ENCODE measurements around the gene IFT122. TPM values are rescaled to one million over a fixed set of nuclear protein-coding genes. Genes with fewer than 3 reads are reported as not detected.

Gene IFT122
- total RNA-seq, 1 experiment from 2014 or later, result 35.5 TPM

GRCh38 chr3:129518038-129518561 lies 78.1 kb downstream of the IFT122 start:
- no peak for DNase-seq
- H3K4me3 Mint-ChIP-seq (ENCODE audit: low read depth, unreplicated experiment), result no peak overlapping the region
- no peak overlapping the region for H3K27ac Mint-ChIP-seq (ENCODE audit: unreplicated experiment)
- H3K4me1 Mint-ChIP-seq (ENCODE audit: low read depth, unreplicated experiment), result no peaks in the 10 kb centered on the region
- TF ChIP-seq, protein P1, sequence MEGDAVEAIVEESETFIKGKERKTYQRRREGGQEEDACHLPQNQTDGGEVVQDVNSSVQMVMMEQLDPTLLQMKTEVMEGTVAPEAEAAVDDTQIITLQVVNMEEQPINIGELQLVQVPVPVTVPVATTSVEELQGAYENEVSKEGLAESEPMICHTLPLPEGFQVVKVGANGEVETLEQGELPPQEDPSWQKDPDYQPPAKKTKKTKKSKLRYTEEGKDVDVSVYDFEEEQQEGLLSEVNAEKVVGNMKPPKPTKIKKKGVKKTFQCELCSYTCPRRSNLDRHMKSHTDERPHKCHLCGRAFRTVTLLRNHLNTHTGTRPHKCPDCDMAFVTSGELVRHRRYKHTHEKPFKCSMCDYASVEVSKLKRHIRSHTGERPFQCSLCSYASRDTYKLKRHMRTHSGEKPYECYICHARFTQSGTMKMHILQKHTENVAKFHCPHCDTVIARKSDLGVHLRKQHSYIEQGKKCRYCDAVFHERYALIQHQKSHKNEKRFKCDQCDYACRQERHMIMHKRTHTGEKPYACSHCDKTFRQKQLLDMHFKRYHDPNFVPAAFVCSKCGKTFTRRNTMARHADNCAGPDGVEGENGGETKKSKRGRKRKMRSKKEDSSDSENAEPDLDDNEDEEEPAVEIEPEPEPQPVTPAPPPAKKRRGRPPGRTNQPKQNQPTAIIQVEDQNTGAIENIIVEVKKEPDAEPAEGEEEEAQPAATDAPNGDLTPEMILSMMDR (IDR thresholded peaks at IDR 0.05; ENCODE audit: unreplicated experiment), result no peak
- no TSS peak for BruUV-seq (replicated peaks)
- H3K36me3 Mint-ChIP-seq (ENCODE audit: insufficient read depth, unreplicated experiment), result no peaks in the 10 kb centered on the region
- CTCF ChIA-PET, result interaction anchor here (0.6 kb wide), 1 partner anchor 592 kb away, joined by 3 read pairs; no protein-coding TSS in a partner anchor
- intact Hi-C loops (cut with micrococcal nuclease; ENCODE audit: unreplicated experiment), result no loop called here
- H3K9me3 Mint-ChIP-seq (ENCODE audit: low read depth, unreplicated experiment), result no peaks in the 10 kb centered on the region
- H3K27me3 Mint-ChIP-seq (ENCODE audit: unreplicated experiment), result peaks cover 6% of the 10 kb centered on the region

- no TSS peak for BruUV-seq (replicated peaks)
- H3K4me3 Mint-ChIP-seq (ENCODE audit: low read depth, unreplicated experiment), result no peak overlapping the region
- H3K4me1 Mint-ChIP-seq (ENCODE audit: low read depth, unreplicated experiment), result no peaks in the 10 kb centered on the region
- H3K27ac Mint-ChIP-seq (ENCODE audit: unreplicated experiment), result no peak overlapping the region
- no peaks in the 10 kb centered on the region for H3K36me3 Mint-ChIP-seq (ENCODE audit: insufficient read depth, unreplicated experiment)
- no peak for DNase-seq
- peaks cover 11% of the 10 kb centered on the region for H3K27me3 Mint-ChIP-seq (ENCODE audit: unreplicated experiment)
- H3K9me3 Mint-ChIP-seq (ENCODE audit: low read depth, unreplicated experiment), result no peaks in the 10 kb centered on the region
- intact Hi-C loops (cut with micrococcal nuclease; ENCODE audit: unreplicated experiment), result no loop called here
- TF ChIP-seq, protein P1 (IDR thresholded peaks at IDR 0.05; ENCODE audit: unreplicated experiment), result no peak
- CTCF ChIA-PET, result no interaction called here
Measured at GRCh38 chr3:129518581-129518980, 78.6 kb downstream of the IFT122 start.

DNA sequence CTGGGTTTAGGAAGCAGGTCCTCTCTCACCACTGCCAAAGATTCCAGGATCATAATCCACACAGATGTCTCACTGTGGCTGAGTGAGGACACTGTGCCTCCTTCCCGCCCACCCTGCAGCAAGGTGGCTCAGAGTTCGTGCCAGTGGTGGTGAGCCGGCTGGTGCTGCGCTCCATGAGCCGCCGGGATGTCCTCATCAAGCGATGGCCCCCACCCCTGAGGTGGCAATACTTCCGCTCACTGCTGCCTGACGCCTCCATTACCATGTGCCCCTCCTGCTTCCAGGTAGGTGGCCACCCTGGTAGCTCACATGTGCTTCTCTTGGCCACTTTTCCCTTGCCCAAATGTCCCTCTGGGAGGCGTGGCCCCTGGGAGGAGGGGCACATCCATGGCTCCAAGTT lies 79.4 kb downstream of the IFT122 start:
- H3K36me3 Mint-ChIP-seq (ENCODE audit: insufficient read depth, unreplicated experiment), result no peaks in the 10 kb centered on the region
- BruUV-seq (replicated peaks), result no TSS peak
- intact Hi-C loops (cut with micrococcal nuclease; ENCODE audit: unreplicated experiment), result no loop called here
- no peaks in the 10 kb centered on the region for H3K9me3 Mint-ChIP-seq (ENCODE audit: low read depth, unreplicated experiment)
- no peak overlapping the region for H3K4me3 Mint-ChIP-seq (ENCODE audit: low read depth, unreplicated experiment)
- CTCF ChIA-PET, result no interaction called here
- no peaks in the 10 kb centered on the region for H3K4me1 Mint-ChIP-seq (ENCODE audit: low read depth, unreplicated experiment)
- DNase-seq, result no peak
- peaks cover 16% of the 10 kb centered on the region for H3K27me3 Mint-ChIP-seq (ENCODE audit: unreplicated experiment)
- TF ChIP-seq, protein P1 (IDR thresholded peaks at IDR 0.05; ENCODE audit: unreplicated experiment), result no peak
- no peak overlapping the region for H3K27ac Mint-ChIP-seq (ENCODE audit: unreplicated experiment)

DNA sequence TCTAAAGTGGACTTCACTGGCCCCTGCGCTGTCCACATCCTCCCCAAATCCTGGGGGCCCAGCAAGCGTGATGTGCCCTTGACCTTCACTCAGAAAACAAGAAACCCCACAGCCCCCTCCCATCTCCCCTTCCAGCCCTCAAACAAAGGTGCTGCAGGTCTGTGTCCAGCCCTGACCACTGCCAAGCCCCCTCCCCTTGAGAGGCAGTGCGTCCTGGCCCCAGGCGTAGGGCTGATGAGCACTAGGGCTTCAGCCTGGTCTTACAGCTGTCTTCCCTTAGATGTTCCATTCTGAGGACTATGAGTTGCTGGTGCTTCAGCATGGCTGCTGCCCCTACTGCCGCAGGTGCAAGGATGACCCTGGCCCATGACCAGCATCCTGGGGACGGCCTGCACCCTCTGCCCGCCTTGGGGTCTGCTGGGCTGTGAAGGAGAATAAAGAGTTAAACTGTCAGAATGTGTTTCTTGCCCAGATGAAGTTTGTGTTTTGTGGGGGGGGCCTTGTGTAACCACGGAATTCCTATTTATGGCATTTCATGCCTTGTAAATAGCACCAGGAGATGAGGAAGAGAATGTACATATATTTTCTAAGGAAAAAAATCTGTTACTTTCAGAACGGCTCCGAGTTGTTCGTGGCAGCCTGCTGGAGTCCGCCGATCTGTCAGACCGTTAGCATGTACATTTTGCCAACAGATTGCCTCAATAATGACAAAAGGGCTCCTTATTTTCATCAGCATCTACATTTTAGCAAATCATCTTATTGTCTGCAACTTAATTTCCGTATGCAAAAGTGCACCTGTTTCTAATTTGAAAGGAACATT lies 80.1 kb downstream of the IFT122 start:
- Mint-ChIP-seq H3K4me1 (ENCODE audit: low read depth, unreplicated experiment) (no peaks in the 10 kb centered on the region), H3K4me3 (ENCODE audit: low read depth, unreplicated experiment) (no peak overlapping the region), H3K36me3 (ENCODE audit: insufficient read depth, unreplicated experiment) (no peaks in the 10 kb centered on the region), H3K9me3 (ENCODE audit: low read depth, unreplicated experiment) (no peaks in the 10 kb centered on the region), H3K27me3 (ENCODE audit: unreplicated experiment) (peaks cover 16% of the 10 kb centered on the region), H3K27ac (ENCODE audit: unreplicated experiment) (no peak overlapping the region)
- BruUV-seq (replicated peaks), result no TSS peak
- TF ChIP-seq, protein P1 (IDR thresholded peaks at IDR 0.05; ENCODE audit: unreplicated experiment), result no peak
- CTCF ChIA-PET, result no interaction called here
- intact Hi-C loops (cut with micrococcal nuclease; ENCODE audit: unreplicated experiment), result no loop called here
- DNase-seq, result no peak

Data from Calu3 (cell line).